Measurements from ENCODE around the gene RAB3IP.

Gene RAB3IP

GRCh38 chr12:69738351-69739286, at the start of gene RAB3IP:
Gene RAB3IP (plus strand): TSS chr12:69738860. CDS start chr12:69755409, 16,549 bp downstream.
- DNase-seq, result peak; percentile 84 to 91 (median 90)

- DNase-seq, result no peak
Observed at GRCh38 chr12:69689638-69690037, 49.0 kb upstream of the RAB3IP start.

GRCh38 chr12:69694123-69694522, 44.5 kb upstream of the RAB3IP start:
- no peak for DNase-seq

GRCh38 chr12:69698054-69698453, 40.6 kb upstream of the RAB3IP start:
- no peak for DNase-seq

- no peak for DNase-seq
Observed at GRCh38 chr12:69698769-69699540, 39.7 kb upstream of the RAB3IP start, which contains the start of gene BEST3. Gene BEST3 (minus strand): TSS chr12:69699303. CDS start chr12:69697798, 1,505 bp downstream.

GRCh38 chr12:69701826-69702225, 36.8 kb upstream of the RAB3IP start:
- no peak for DNase-seq

- DNase-seq, result no peak
Observed at GRCh38 chr12:69703146-69703642, 35.5 kb upstream of the RAB3IP start.

GRCh38 chr12:69704357-69704756, 34.3 kb upstream of the RAB3IP start:
- DNase-seq, result no peak

GRCh38 chr12:69708649-69709048, 30.0 kb upstream of the RAB3IP start:
- no peak for DNase-seq

- no peak for DNase-seq
Observed at GRCh38 chr12:69712826-69713225, 25.8 kb upstream of the RAB3IP start.

- DNase-seq, result no peak
Observed at GRCh38 chr12:69714542-69714941, 24.1 kb upstream of the RAB3IP start.

- no peak for DNase-seq
Observed at GRCh38 chr12:69719336-69720316, 19.0 kb upstream of the RAB3IP start.

- no peak for DNase-seq
Observed at GRCh38 chr12:69720750-69721149, 17.9 kb upstream of the RAB3IP start.

- no peak for DNase-seq
Observed at GRCh38 chr12:69726922-69727321, 11.7 kb upstream of the RAB3IP start.

- no peak for DNase-seq
Observed at GRCh38 chr12:69732088-69732487, 6.6 kb upstream of the RAB3IP start.

GRCh38 chr12:69733638-69734037, 5.0 kb upstream of the RAB3IP start:
- DNase-seq, result no peak

GRCh38 chr12:69739287-69740191, 879 bp downstream of the RAB3IP start:
- peak; percentile 10 to 37 (median 22) for DNase-seq

GRCh38 chr12:69744109-69744508, 5.4 kb downstream of the RAB3IP start:
- no peak for DNase-seq

GRCh38 chr12:69751476-69751875, 12.8 kb downstream of the RAB3IP start:
- no peak for DNase-seq

- no peak for DNase-seq
Observed at GRCh38 chr12:69755302-69755701, 16.6 kb downstream of the RAB3IP start.
